ENCODE data around the gene SPTBN4.

DNA sequence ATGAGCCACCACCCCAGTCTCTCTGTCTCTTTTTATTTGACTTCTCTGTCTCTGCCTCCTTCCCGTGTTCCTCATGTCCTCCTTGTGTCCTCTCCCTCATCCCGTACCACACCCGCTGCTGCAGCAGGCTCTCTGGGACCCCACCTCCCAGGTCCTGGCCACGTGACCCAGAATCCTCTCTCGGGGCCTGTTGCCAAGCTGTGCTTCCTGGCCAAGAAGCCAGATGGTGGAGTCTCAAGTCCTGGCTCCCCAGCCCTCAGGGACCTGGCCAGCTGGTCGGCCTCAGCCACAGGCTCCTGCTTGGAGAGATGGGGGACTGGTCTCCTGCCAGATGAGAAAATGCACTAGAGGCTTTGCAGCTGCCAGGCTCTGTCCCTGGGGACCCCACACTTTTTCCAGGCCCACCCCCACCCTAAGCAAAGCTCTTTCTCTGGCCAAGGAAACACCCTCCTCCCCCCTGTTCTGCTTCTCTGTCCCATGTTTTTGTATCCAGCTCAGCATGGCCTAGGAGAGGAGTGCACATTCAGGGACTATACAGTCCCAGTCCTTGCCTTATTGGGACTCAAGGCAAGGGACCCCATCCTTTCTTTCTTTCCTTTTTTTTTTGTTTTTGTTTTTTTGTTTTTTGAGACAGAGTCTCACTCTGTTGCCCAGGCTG lies 75.5 kb downstream of the SPTBN4 start:
- TF ChIP-seq, protein P1, sequence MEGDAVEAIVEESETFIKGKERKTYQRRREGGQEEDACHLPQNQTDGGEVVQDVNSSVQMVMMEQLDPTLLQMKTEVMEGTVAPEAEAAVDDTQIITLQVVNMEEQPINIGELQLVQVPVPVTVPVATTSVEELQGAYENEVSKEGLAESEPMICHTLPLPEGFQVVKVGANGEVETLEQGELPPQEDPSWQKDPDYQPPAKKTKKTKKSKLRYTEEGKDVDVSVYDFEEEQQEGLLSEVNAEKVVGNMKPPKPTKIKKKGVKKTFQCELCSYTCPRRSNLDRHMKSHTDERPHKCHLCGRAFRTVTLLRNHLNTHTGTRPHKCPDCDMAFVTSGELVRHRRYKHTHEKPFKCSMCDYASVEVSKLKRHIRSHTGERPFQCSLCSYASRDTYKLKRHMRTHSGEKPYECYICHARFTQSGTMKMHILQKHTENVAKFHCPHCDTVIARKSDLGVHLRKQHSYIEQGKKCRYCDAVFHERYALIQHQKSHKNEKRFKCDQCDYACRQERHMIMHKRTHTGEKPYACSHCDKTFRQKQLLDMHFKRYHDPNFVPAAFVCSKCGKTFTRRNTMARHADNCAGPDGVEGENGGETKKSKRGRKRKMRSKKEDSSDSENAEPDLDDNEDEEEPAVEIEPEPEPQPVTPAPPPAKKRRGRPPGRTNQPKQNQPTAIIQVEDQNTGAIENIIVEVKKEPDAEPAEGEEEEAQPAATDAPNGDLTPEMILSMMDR (conservative IDR thresholded peaks at IDR 0.05; ENCODE audit: low read length), result no peak
- no peak for TF ChIP-seq EZH2phosphoT487 (IDR thresholded peaks at IDR 0.05; ENCODE audit: borderline replicate concordance)

Data from Loucy (cell line).